ENCODE results near the gene DLST. TPM values are rescaled to one million over a fixed set of nuclear protein-coding genes. Genes with fewer than 3 reads are reported as not detected.

DLST gene
- polyA plus RNA-seq, 1 of the 3 experiments (the other 2 are of a cell fraction): 92.3 TPM

Other genes with a start within 250 kb of the DLST start
- gene AREL1, start 168.8 kb upstream of the DLST start, polyA plus RNA-seq (2012; rRNA removed): 35.1 and 50.8 TPM in 2 replicates
- gene FCF1, start 168.8 kb upstream of the DLST start, polyA plus RNA-seq (2012; rRNA removed): 42.6 and 56.7 TPM in 2 replicates
- gene YLPM1, start 118.6 kb upstream of the DLST start, polyA plus RNA-seq (2012; rRNA removed): 9.4 and 14.0 TPM in 2 replicates
- not detected in 2 replicates for gene PROX2, start 5.8 kb upstream of the DLST start, polyA plus RNA-seq (2012; rRNA removed)
- gene RPS6KL1, start 41.3 kb downstream of the DLST start, polyA plus RNA-seq (2012; rRNA removed): 2.5 and 4.4 TPM in 2 replicates
- gene PGF, start 73.7 kb downstream of the DLST start, polyA plus RNA-seq (2012; rRNA removed): 2.3 and 4.4 TPM in 2 replicates
- 111 and 125 TPM in 2 replicates for gene EIF2B2, start 121.0 kb downstream of the DLST start, polyA plus RNA-seq (2012; rRNA removed)
- gene MLH3, start 169.6 kb downstream of the DLST start, polyA plus RNA-seq (2012; rRNA removed): 3.8 and 4.7 TPM in 2 replicates
- 53.5 and 70.1 TPM in 2 replicates for gene ACYP1, start 182.1 kb downstream of the DLST start, polyA plus RNA-seq (2012; rRNA removed)
- 1.2 and 1.4 TPM in 2 replicates for gene ZC2HC1C, start 187.7 kb downstream of the DLST start, polyA plus RNA-seq (2012; rRNA removed)
- gene NEK9, start 245.1 kb downstream of the DLST start, polyA plus RNA-seq (2012; rRNA removed): 48.1 and 53.3 TPM in 2 replicates